Pancreas (tissue), 10 donors: ENCODE measurements around the gene ABCC1. TPM values are rescaled to one million over a fixed set of nuclear protein-coding genes. Genes with fewer than 3 reads are reported as not detected.

Experiments
- ATAC-seq, 4 donors: fragments of 200-7000 bp; cut with Tn5 transposase; one replicate each; pipeline versions ENCODE4 v1.8.0 to v1.9.1; 2020; ENCODE audit warnings: mild to moderate bottlenecking in 4 of 4, moderate library complexity in 4 of 4
- DNase-seq, 6 donors: peaks; one replicate each; pipeline ENCODE4 v3.0.0-alpha.2; 2020
- FAIRE-seq: peaks from 2 replicates; lab custom pipeline; 2012; peaks lifted over from hg19 to GRCh38; lab: Jason Lieb, UNC
- H3K27ac ChIP-seq, 4 donors: fragments of 200-600 bp; sonication (generic); 1 replicate in 3 of 4; 2 replicates in 1 of 4; pipeline versions ENCODE4 v1.5.0 to v1.8.0; 2020
- H3K27me3 ChIP-seq, 4 donors: fragments of 200-600 bp; one replicate each; pipeline ENCODE4 v1.8.0; 2021
- H3K36me3 ChIP-seq, 3 donors: fragments of 200-600 bp; sonication (generic) in 1 of 3; one replicate each; pipeline versions ENCODE4 v1.5.0 to v1.8.0; 2020 to 2021
- H3K4me1 ChIP-seq, 3 donors: fragments of 200-600 bp; one replicate each; pipeline ENCODE4 v1.8.0; 2021
- H3K4me3 ChIP-seq, 4 donors: fragments of 200-600 bp; sonication (generic) in 2 of 4; one replicate each; pipeline versions ENCODE4 v1.5.0 to v1.8.0; 2020 to 2021
- H3K9me3 ChIP-seq, 4 donors: fragments of 200-600 bp; one replicate each; pipeline ENCODE4 v1.8.0; 2021
- CTCF ChIP-seq, 4 donors: fragments of 200-600 bp; sonication (generic) in 3 of 4; IDR thresholded peaks; one replicate each; pipeline versions ENCODE4 v1.5.0 to v1.8.0; 2021; ENCODE audit warnings: antibody characterized with exemption in 4 of 4
- WGBS, 2 donors: extraction: QIAGEN DNeasy Blood & Tissue Kit; methylation state at CpG; one replicate each; pipeline ENCODE4 v1.1.7; 2013; 5-methylcytosine and 5-hydroxymethylcytosine counted together
- intact Hi-C, 3 donors: fragments of 100-400 bp; cut with DNase I; formaldehyde crosslinking; loops; one replicate each; pipeline versions ENCODE4 v1.11.1 to v1.14.2; 2022
- polyA plus RNA-seq, 2 donors: library from polyadenylated mRNA; stranded (reverse); fragments of 200-250 nt; gene quantifications; one replicate each; pipeline ENCODE4 v1.2.3, GENCODE V29; 2013
- total RNA-seq, 6 donors: library from RNA; stranded (reverse); fragmentation: NEBNext Ultra II Directional in 4 of 6; extraction: Animal tissue kit (Norgen Biotek cat#: 25700) in 4 of 6; gene quantifications; one replicate each; pipeline versions ENCODE4 v1.2.1 to v1.2.4, GENCODE V29; 2021 to 2023
- donor health status: healthy with polysubstance abuse.
- donor health status: DM: no; HTN: no; CAD: no; lungs with moderate emphysema.
- donor health status: DM: no; HTN: no; CAD: no.
- donor health status: control.
- donor health status: control.
- donor health status: Bipolar disorder and iron deficiency.
- donor health status: DM: yes; HTN: yes; CAD: no.
- donor health status: DM: no; HTN: no; CAD: no.
- donor health status: DM: no; HTN: no; CAD: no.
- donor health status: DM: yes; HTN: yes; CAD: no.

ABCC1 gene
- total and polyA plus RNA-seq, 8 donors = 8.5 to 16.8 (median 12.0) TPM

GRCh38 chr16:16028311-16028999 is 79.0 kb downstream of the ABCC1 start:
- TF ChIP-seq CTCF (IDR thresholded peaks at IDR 0.05) = no peak
- ATAC-seq = peak in 1 of 4 donors; percentile 53
- Histone ChIP-seq H3K27me3 (no peaks in the 10 kb centered on the region), H3K9me3 (no peaks in the 10 kb centered on the region), H3K27ac (no peak overlapping the region), H3K36me3 (no peaks in the 10 kb centered on the region), H3K4me3 (no peak overlapping the region), H3K4me1 (peaks cover 0 to 4% (median 0%) of the 10 kb centered on the region in 3 donors)
- FAIRE-seq = no peak
- 83 to 89% methylated on average over 19 of the region's 19 CpGs for WGBS, 2 donors
- DNase-seq = no peak
- intact Hi-C loops = no loop called here

- Histone ChIP-seq H3K27ac (no peak overlapping the region), H3K9me3 (no peaks in the 10 kb centered on the region), H3K27me3 (no peaks in the 10 kb centered on the region), H3K4me1 (peaks cover 0 to 4% (median 0%) of the 10 kb centered on the region in 3 donors), H3K4me3 (no peak overlapping the region), H3K36me3 (no peaks in the 10 kb centered on the region)
- DNase-seq = no peak
- intact Hi-C loops = no loop called here
- 66 to 70% methylated on average over 5 of the region's 5 CpGs for WGBS, 2 donors
- no peak for TF ChIP-seq CTCF (IDR thresholded peaks at IDR 0.05)
- no peak for ATAC-seq
- no peak for FAIRE-seq
Measured at GRCh38 chr16:16029431-16030011, 80.1 kb downstream of the ABCC1 start.

- ATAC-seq (no peak), FAIRE-seq (no peak), DNase-seq (no peak)
- 93 to 94% methylated on average over 8 of the region's 8 CpGs for WGBS, 2 donors
- no peak overlapping the region for H3K27ac ChIP-seq
- H3K4me1 ChIP-seq = peaks cover 0 to 4% (median 0%) of the 10 kb centered on the region in 3 donors
- H3K27me3 ChIP-seq = no peaks in the 10 kb centered on the region
- no peaks in the 10 kb centered on the region for H3K36me3 ChIP-seq
- no peaks in the 10 kb centered on the region for H3K9me3 ChIP-seq
- intact Hi-C loops = no loop called here
- no peak overlapping the region for H3K4me3 ChIP-seq
- TF ChIP-seq CTCF (IDR thresholded peaks at IDR 0.05) = no peak
Measured at GRCh38 chr16:16030449-16030848, 81.0 kb downstream of the ABCC1 start.

DNA sequence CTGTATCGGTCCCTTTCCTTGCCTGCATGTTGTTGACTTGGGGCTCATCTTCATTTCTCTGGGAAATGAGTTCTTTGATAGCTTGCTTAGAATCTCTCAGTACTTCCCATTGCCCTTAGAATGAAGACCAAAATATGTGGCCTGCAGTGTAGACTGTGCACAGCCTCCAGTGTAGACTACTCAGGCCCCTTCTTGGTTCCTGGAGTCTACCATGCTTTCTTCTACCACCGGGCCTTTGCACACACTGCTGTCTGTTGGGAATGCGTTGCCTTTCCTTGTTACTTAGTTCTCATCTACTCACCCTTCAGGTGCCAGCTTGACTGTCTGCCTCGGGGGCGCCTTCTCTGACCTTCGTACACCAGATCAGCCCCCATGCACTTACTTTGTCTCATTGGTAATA is 82.0 kb downstream of the ABCC1 start:
- ATAC-seq = no peak

More for the DNA sequence above, 82.0 kb downstream of the ABCC1 start:
- Histone ChIP-seq H3K27ac (no peak overlapping the region), H3K4me3 (no peak overlapping the region), H3K9me3 (no peaks in the 10 kb centered on the region), H3K27me3 (no peaks in the 10 kb centered on the region), H3K4me1 (peaks cover 0 to 4% (median 0%) of the 10 kb centered on the region in 3 donors), H3K36me3 (peaks cover 0 to 5% (median 0%) of the 10 kb centered on the region in 3 donors)
- 96 to 98% methylated on average over 6 of the region's 6 CpGs for whole genome bisulfite sequencing, 2 donors
- no peak for DNase-seq
- TF ChIP-seq CTCF (IDR thresholded peaks at IDR 0.05) = no peak
- intact Hi-C loops = no loop called here
- FAIRE-seq = no peak
